Body of pancreas (tissue), 4 donors: ENCODE data around the gene CRACR2B.

Experiments
- CTCF ChIP-seq, 7 experiments: fragments of 450-650 bp in 4 of 7; fragments of 200-600 bp in 3 of 7; sonication (generic) in 3 of 7; IDR thresholded peaks; one replicate each; pipeline ENCODE4 v1.5.1; 2016 to 2019; ENCODE audit warnings: antibody characterized with exemption in 7 of 7
- POLR2A ChIP-seq, 3 donors: fragments of 450-650 bp; IDR thresholded peaks; one replicate each; pipeline ENCODE4 v1.6.1; 2016; ENCODE audit warnings: antibody characterized with exemption in 3 of 3, mild to moderate bottlenecking in 2 of 3

- TF ChIP-seq CTCF (IDR thresholded peaks at IDR 0.05) (no peak), POLR2A (IDR thresholded peaks at IDR 0.05) (no peak)
Measured at GRCh38 chr11:871472-871871, 43.8 kb downstream of the CRACR2B start.
